GM12878 (cell line): ENCODE results near the gene FBXL7.

Experiments
- CBFB ChIP-seq: IDR thresholded peaks from 2 replicates; pipeline ENCODE4 v1.6.1; 2016; ENCODE audit warnings: antibody characterized with exemption, low read depth
- CHD2 ChIP-seq: IDR thresholded peaks from 2 replicates; pipeline ENCODE4 v1.6.1; 2011; ENCODE audit warnings: low read depth, low read length, improper control_type of control experiment, borderline replicate concordance
- CTCF ChIP-seq, 3 experiments: IDR thresholded peaks in 2 of 3; conservative IDR thresholded peaks in 1 of 3; 2 replicates each; pipeline ENCODE4 v1.5.1; 2011; ENCODE audit warnings: low read depth in 3 of 3, low read length in 3 of 3, mild to moderate bottlenecking in 3 of 3, control low read depth in 2 of 3, moderate library complexity in 2 of 3, inconsistent platforms in 1 of 3, mixed read lengths in 1 of 3; ENCODE audit not compliant: control insufficient read depth in 2 of 3, insufficient read depth in 1 of 3; ENCODE audit errors: extremely low read depth in 1 of 3
- EZH2 ChIP-seq: IDR thresholded peaks from 2 replicates; pipeline ENCODE4 v1.6.1; 2012; ENCODE audit warnings: low read depth, mild to moderate bottlenecking, control low read depth, inconsistent platforms, low read length, borderline replicate concordance; ENCODE audit not compliant: control insufficient read depth
- GABPA ChIP-seq: IDR thresholded peaks from 2 replicates; pipeline ENCODE4 v1.6.1; 2014; ENCODE audit warnings: antibody characterized with exemption, low read depth, mild to moderate bottlenecking, inconsistent platforms
- PAX8 ChIP-seq: fragments of 450-650 bp; IDR thresholded peaks from 2 replicates; pipeline ENCODE4 v1.6.1; 2017; ENCODE audit warnings: mild to moderate bottlenecking, moderate library complexity
- POLR2A ChIP-seq: IDR thresholded peaks from 2 replicates; pipeline ENCODE4 v1.6.1; 2011; ENCODE audit warnings: low read depth, mild to moderate bottlenecking, low read length
- POLR2AphosphoS2 ChIP-seq: IDR thresholded peaks from 2 replicates; pipeline ENCODE4 v1.6.1; 2011; ENCODE audit warnings: low read depth, mild to moderate bottlenecking, low read length, improper control_type of control experiment, moderate library complexity
- POLR2AphosphoS5 ChIP-seq: IDR thresholded peaks from 2 replicates; pipeline ENCODE4 v1.6.1; 2011; ENCODE audit warnings: mild to moderate bottlenecking, low read length, inconsistent platforms
- TCF7 ChIP-seq: IDR thresholded peaks from 2 replicates; pipeline ENCODE4 v1.6.1; 2014; ENCODE audit warnings: antibody characterized with exemption, borderline replicate concordance
- YY1 ChIP-seq: IDR thresholded peaks from 2 replicates; pipeline ENCODE4 v1.6.1; 2011; ENCODE audit warnings: low read depth, mild to moderate bottlenecking, low read length
- ZBTB33 ChIP-seq: fragments of 450-650 bp; IDR thresholded peaks from 2 replicates; pipeline ENCODE4 v1.6.1; 2017; ENCODE audit warnings: mild to moderate bottlenecking
- TF ChIP-seq, protein P1 (sequence below): IDR thresholded peaks from 2 replicates; pipeline ENCODE4 v1.6.1; 2012; ENCODE audit warnings: low read depth, low read length, improper control_type of control experiment

DNA sequence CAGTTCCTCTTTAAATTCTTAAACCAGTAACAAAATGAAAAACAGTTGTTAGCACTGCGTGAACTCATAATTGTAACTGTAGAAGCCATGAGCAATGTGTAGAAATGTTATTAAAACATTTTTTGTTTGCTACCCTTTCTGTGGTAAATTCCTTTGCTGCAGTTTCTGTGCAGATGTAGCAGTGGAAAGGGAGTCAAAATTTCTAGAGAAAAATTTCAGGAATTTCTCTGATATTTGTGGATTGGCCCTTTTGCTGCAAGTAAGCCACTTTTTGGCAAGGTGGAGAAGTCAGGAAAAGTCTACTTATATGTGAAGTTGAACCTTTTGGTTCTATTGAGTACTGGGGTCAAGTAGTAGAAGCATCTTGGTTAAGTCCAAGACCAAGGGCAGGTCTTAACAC, 10.1 kb downstream of the FBXL7 start:
- TF ChIP-seq, protein P1, sequence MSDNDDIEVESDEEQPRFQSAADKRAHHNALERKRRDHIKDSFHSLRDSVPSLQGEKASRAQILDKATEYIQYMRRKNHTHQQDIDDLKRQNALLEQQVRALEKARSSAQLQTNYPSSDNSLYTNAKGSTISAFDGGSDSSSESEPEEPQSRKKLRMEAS, result no peak
- TF ChIP-seq GABPA, result no peak
- TF ChIP-seq CTCF (IDR thresholded peaks at IDR 0.05 in 2 of 3, conservative IDR thresholded peaks at IDR 0.05 in 1 of 3; ENCODE audit: control insufficient read depth in 2 of 3, extremely low read depth in 1 of 3, insufficient read depth in 1 of 3, low read depth in 3 of 3, low read length in 3 of 3), result no peak
- no peak for TF ChIP-seq POLR2AphosphoS2
- TF ChIP-seq CHD2, result no peak
- no peak for TF ChIP-seq ZBTB33
- no peak for TF ChIP-seq POLR2A
- TF ChIP-seq PAX8, result no peak
- TF ChIP-seq TCF7, result no peak
- no peak for TF ChIP-seq POLR2AphosphoS5
- TF ChIP-seq EZH2, result no peak
- TF ChIP-seq CBFB, result no peak
- no peak for TF ChIP-seq YY1
